GM12891 (cell line): ENCODE measurements around the gene MBD4.

Experiments used
- PAX5 ChIP-seq: IDR thresholded peaks from 2 replicates; pipeline ENCODE4 v1.6.1; 2011; ENCODE audit warnings: low read length, moderate library complexity, mild to moderate bottlenecking; ENCODE audit not compliant: insufficient read depth, severe bottlenecking
- POLR2A ChIP-seq: IDR thresholded peaks from 2 replicates; pipeline ENCODE4 v1.6.1; 2011; ENCODE audit warnings: low read depth, low read length, control low read depth
- POLR2AphosphoS5 ChIP-seq: IDR thresholded peaks from 2 replicates; pipeline ENCODE4 v1.6.1; 2011; ENCODE audit warnings: low read depth, low read length, control low read depth
- POU2F2 ChIP-seq: IDR thresholded peaks from 2 replicates; pipeline ENCODE4 v1.6.1; 2011; ENCODE audit warnings: low read depth, mild to moderate bottlenecking, control low read depth, low read length, moderate library complexity
- SPI1 ChIP-seq: IDR thresholded peaks from 2 replicates; pipeline ENCODE4 v1.6.1; 2011; ENCODE audit warnings: low read depth, low read length, control low read depth
- TAF1 ChIP-seq: IDR thresholded peaks from 2 replicates; pipeline ENCODE4 v1.6.1; 2011; ENCODE audit warnings: low read depth, low read length, control low read depth

DNA sequence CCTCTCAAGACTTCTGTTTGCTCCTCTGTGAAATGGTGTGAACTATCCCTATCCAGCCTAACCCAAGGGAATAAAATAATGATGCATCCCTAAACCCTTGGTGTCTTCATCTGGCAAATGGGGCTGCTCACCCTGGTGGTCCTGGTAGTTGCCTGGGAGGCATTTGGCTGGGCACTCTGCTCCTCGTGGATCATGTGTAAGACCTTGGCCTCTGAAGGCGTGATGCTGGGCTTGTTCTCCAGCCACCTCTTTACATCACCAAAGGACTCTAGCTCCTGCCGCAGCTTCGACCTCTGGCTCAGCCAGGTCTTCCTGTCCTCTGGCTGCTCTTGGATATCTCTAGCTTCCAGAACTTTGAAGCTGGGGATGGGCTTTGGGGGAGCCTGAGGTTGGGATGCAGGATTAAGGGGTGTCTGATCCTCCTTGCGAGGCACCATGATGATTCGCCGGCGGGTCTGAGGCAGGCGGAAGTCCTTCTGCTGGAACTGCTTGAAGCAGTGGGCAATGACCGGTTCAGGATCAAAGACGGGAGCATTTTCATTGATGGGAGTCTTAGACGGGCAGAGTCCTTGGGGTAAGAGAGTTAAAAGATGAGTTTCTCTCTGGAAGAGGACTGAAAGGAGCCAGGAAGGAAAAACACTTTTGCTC is 18.4 kb downstream of the MBD4 start:
- TF ChIP-seq POLR2AphosphoS5 (no peak), PAX5 (no peak), POLR2A (no peak), TAF1 (no peak), POU2F2 (no peak), SPI1 (no peak)
